ENCODE results near the gene PLA2G4E. TPM values are rescaled to one million over a fixed set of nuclear protein-coding genes. Genes with fewer than 3 reads are reported as not detected.

Gene PLA2G4E
- total RNA-seq, 1 experiment from 2014 or later: 1.8 TPM

DNA sequence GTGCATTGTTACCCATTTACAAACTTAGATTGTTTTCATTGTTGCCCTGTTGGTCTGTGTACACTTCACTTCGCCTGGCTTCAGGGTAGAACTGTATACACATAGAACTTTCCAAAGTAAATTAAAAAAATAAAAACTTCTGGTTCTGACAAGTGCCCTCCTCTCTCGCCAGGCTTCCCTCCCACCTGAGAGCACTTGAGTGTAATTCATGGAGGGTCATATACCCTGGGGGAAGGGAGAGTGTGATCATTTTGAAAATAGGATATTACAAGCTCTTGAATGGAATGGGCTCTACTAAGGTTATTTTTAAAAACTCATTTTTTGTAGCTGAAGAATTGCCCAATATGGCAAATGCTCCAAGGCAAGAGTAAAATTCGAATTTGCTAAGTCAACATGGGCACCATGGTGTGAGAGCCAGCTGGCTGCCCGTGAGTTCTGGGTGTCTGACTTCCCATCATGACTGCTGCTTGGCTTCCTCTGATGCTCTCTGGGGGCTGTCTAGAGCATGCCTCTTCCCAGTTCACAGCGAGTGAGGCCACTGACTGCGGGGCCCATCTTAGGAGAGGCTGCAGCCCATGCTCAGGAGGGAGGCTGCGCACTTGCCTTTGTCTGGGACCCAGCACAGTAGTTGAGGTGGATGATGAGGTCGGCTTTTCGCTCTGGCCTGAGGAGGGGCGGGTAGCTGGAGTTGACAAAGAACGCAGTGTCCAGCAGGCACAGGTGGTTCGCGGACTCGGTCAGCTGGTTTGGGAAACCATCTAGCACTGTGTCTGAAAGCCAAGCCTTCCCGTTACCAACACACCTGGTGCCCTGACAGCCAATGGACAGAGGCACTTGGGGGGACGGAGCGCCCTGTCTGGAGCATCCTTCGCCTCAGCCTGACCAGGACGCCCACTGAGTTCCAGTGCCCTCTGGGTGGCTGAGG, 35.3 kb downstream of the PLA2G4E start:
- Histone ChIP-seq H3K27me3 (replicated peaks; ENCODE audit: control insufficient read depth, insufficient read depth, low read length) (no peaks in the 10 kb centered on the region), H3K36me3 (ENCODE audit: control insufficient read depth, insufficient read depth, low read length) (no peaks in the 10 kb centered on the region), H3K4me1 (peaks cover 41% of the 10 kb centered on the region), H3K9me3 (no peaks in the 10 kb centered on the region), H3K4me3 (ENCODE audit: low read depth, low read length) (no peak overlapping the region)
- TF ChIP-seq, protein P1, sequence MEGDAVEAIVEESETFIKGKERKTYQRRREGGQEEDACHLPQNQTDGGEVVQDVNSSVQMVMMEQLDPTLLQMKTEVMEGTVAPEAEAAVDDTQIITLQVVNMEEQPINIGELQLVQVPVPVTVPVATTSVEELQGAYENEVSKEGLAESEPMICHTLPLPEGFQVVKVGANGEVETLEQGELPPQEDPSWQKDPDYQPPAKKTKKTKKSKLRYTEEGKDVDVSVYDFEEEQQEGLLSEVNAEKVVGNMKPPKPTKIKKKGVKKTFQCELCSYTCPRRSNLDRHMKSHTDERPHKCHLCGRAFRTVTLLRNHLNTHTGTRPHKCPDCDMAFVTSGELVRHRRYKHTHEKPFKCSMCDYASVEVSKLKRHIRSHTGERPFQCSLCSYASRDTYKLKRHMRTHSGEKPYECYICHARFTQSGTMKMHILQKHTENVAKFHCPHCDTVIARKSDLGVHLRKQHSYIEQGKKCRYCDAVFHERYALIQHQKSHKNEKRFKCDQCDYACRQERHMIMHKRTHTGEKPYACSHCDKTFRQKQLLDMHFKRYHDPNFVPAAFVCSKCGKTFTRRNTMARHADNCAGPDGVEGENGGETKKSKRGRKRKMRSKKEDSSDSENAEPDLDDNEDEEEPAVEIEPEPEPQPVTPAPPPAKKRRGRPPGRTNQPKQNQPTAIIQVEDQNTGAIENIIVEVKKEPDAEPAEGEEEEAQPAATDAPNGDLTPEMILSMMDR (IDR thresholded peaks at IDR 0.05; ENCODE audit: insufficient read depth in 1 of 2, low read depth in 1 of 2, low read length in 1 of 2, severe bottlenecking in 1 of 2, unreplicated experiment in 1 of 2): no peak
- no peak overlapping the region for H3K27ac Mint-ChIP-seq (ENCODE audit: unreplicated experiment)
- no peaks in the 10 kb centered on the region for H3K36me3 Mint-ChIP-seq (ENCODE audit: insufficient read depth, unreplicated experiment)
- ChIA-PET POLR2A (interaction anchor here (1.5 kb wide), 1 partner anchor 72 kb away, joined by 6 read pairs; no protein-coding TSS in a partner anchor), CTCF (interaction anchor here (1.1 kb wide), 1 partner anchor 99 kb away, joined by 5 read pairs; no protein-coding TSS in a partner anchor)
- intact Hi-C loops (cut with micrococcal nuclease; ENCODE audit: unreplicated experiment): no loop called here
- H3K4me1 Mint-ChIP-seq (ENCODE audit: low read depth, unreplicated experiment): peaks cover 38% of the 10 kb centered on the region
- H3K27me3 Mint-ChIP-seq (ENCODE audit: insufficient read depth, unreplicated experiment): no peaks in the 10 kb centered on the region
- no peak for DNase-seq
- H3K9me3 Mint-ChIP-seq (ENCODE audit: unreplicated experiment): no peaks in the 10 kb centered on the region
- no TSS peak for BruUV-seq (replicated peaks)
- no peak overlapping the region for H3K4me3 Mint-ChIP-seq (ENCODE audit: unreplicated experiment)

GRCh38 chr15:41984622-41985021, 36.2 kb downstream of the PLA2G4E start:
- no peaks in the 10 kb centered on the region for H3K9me3 ChIP-seq
- intact Hi-C loops (cut with micrococcal nuclease; ENCODE audit: unreplicated experiment): no loop called here

More at GRCh38 chr15:41984622-41985021, 36.2 kb downstream of the PLA2G4E start:
- CTCF ChIA-PET: interaction anchor here (1.1 to 1.6 kb wide), 2 partner anchors 73 to 100 kb away, joined by 5 to 9 read pairs; no protein-coding TSS in a partner anchor
- no peaks in the 10 kb centered on the region for H3K27me3 Mint-ChIP-seq (ENCODE audit: insufficient read depth, unreplicated experiment)
- no peak overlapping the region for H3K4me3 Mint-ChIP-seq (ENCODE audit: unreplicated experiment)
- TF ChIP-seq, protein P1 (IDR thresholded peaks at IDR 0.05; ENCODE audit: insufficient read depth in 1 of 2, low read depth in 1 of 2, low read length in 1 of 2, severe bottlenecking in 1 of 2, unreplicated experiment in 1 of 2): no peak
- DNase-seq: no peak
- H3K9me3 Mint-ChIP-seq (ENCODE audit: unreplicated experiment): no peaks in the 10 kb centered on the region
- Histone ChIP-seq H3K36me3 (ENCODE audit: control insufficient read depth, insufficient read depth, low read length) (no peaks in the 10 kb centered on the region), H3K4me3 (ENCODE audit: low read depth, low read length) (no peak overlapping the region), H3K4me1 (peaks cover 43% of the 10 kb centered on the region), H3K27me3 (replicated peaks; ENCODE audit: control insufficient read depth, insufficient read depth, low read length) (no peaks in the 10 kb centered on the region)
- no peaks in the 10 kb centered on the region for H3K36me3 Mint-ChIP-seq (ENCODE audit: insufficient read depth, unreplicated experiment)
- BruUV-seq (replicated peaks): no TSS peak
- POLR2A ChIA-PET: interaction anchor here (1.5 kb wide), 1 partner anchor 73 kb away, joined by 6 read pairs; no protein-coding TSS in a partner anchor
- H3K4me1 Mint-ChIP-seq (ENCODE audit: low read depth, unreplicated experiment): peaks cover 41% of the 10 kb centered on the region
- H3K27ac Mint-ChIP-seq (ENCODE audit: unreplicated experiment): no peak overlapping the region

All from Caco-2 (cell line).